NB4 (cell line): ENCODE results near the gene LRRC39.

Experiments used
- DNase-seq: peaks from one replicate; pipeline ENCODE4 v3.0.0; 2010; ENCODE audit warnings: low read depth
- H3K4me3 ChIP-seq: one replicate; pipeline ENCODE4 v1.5.1; 2011; ENCODE audit warnings: mild to moderate bottlenecking, low read depth, low read length, moderate library complexity
- CTCF ChIP-seq: IDR thresholded peaks from one replicate; pipeline ENCODE4 v1.5.1; 2012; ENCODE audit warnings: low read depth, low read length
- MAX ChIP-seq: IDR thresholded peaks from 2 replicates; pipeline ENCODE4 v1.6.1; 2011; ENCODE audit warnings: low read depth, low read length
- MYC ChIP-seq: IDR thresholded peaks from 2 replicates; pipeline ENCODE4 v1.6.1; 2011; ENCODE audit warnings: low read depth, low read length
- POLR2A ChIP-seq: IDR thresholded peaks from 2 replicates; pipeline ENCODE4 v1.6.1; 2011; ENCODE audit warnings: mild to moderate bottlenecking; ENCODE audit not compliant: insufficient read length; ENCODE audit errors: extremely low read depth

The LRRC39 gene

GRCh38 chr1:100130552-100131077, 47.4 kb downstream of the LRRC39 start:
- H3K4me3 ChIP-seq, result peak overlapping the region; percentile 96
- TF ChIP-seq MAX (no peak), MYC (no peak), POLR2A (no peak), CTCF (no peak)
- DNase-seq, result no peak

- no peak overlapping the region for H3K4me3 ChIP-seq
- DNase-seq, result no peak
- no peak for TF ChIP-seq POLR2A
- TF ChIP-seq MYC, result no peak
- no peak for TF ChIP-seq MAX
- no peak for TF ChIP-seq CTCF
Measured at GRCh38 chr1:100127226-100127625, 50.8 kb downstream of the LRRC39 start.

- no peak for DNase-seq
- no peak overlapping the region for H3K4me3 ChIP-seq
- TF ChIP-seq POLR2A (no peak), MYC (no peak), CTCF (no peak), MAX (no peak)
Measured at GRCh38 chr1:100122177-100122576, 55.9 kb downstream of the LRRC39 start.

GRCh38 chr1:100115524-100115923, 62.5 kb downstream of the LRRC39 start:
- TF ChIP-seq MAX, result no peak
- TF ChIP-seq MYC, result no peak
- no peak for TF ChIP-seq POLR2A
- no peak for TF ChIP-seq CTCF
- no peak for DNase-seq
- H3K4me3 ChIP-seq, result no peak overlapping the region

GRCh38 chr1:100109554-100110066, 68.4 kb downstream of the LRRC39 start:
- no peak for TF ChIP-seq POLR2A
- no peak for DNase-seq
- no peak overlapping the region for H3K4me3 ChIP-seq

- TF ChIP-seq MAX (no peak), MYC (no peak), POLR2A (no peak), CTCF (no peak)
- H3K4me3 ChIP-seq, result no peak overlapping the region
Measured at GRCh38 chr1:100107696-100108095, 70.4 kb downstream of the LRRC39 start.

More at GRCh38 chr1:100107696-100108095, 70.4 kb downstream of the LRRC39 start:
- DNase-seq, result no peak
